K562 (cell line): Measurements from ENCODE around the gene PLAC1. TPM values are rescaled to one million over a fixed set of nuclear protein-coding genes. Genes with fewer than 3 reads are reported as not detected.

Source experiments
- ATAC-seq: fragments of 200-7000 bp; cut with Tn5 transposase; 3 replicates; pipeline ENCODE4 v1.9.1; 2020; ENCODE audit warnings: moderate library complexity
- BruUV-seq: library from RNA; stranded (reverse); fragments of 400-500 nt; replicated peaks from 2 replicates; lab custom pipeline; 2021; lab: Mats Ljungman, UMichigan
- CTCF ChIA-PET: fragments of 300-600 bp; formaldehyde crosslinking; extraction: SDS; loops from one replicate; lab custom pipeline; 2021; ENCODE audit warnings: low intra/inter-chr PET ratio; lab: Yijun Ruan, JAX
- POLR2A ChIA-PET: fragments of 300-600, 350-650 bp; sonication (Branson Sonifier 250); formaldehyde crosslinking; extraction: SDS; loops from one replicate; lab custom pipeline; 2021; ENCODE audit warnings: antibody characterized with exemption, inconsistent platforms; lab: Yijun Ruan, JAX
- DNase-seq, 4 experiments: peaks; one replicate each; pipeline versions ENCODE4 v3.0.0 to v3.0.0-alpha.2; 2011 to 2018; ENCODE audit warnings: low spot score in 3 of 4, mixed read lengths in 3 of 4; ENCODE audit errors: extremely low read depth in 1 of 4
- FAIRE-seq: peaks from 2 replicates; lab custom pipeline; 2011; peaks lifted over from hg19 to GRCh38; lab: Jason Lieb, UNC
- H2AFZ ChIP-seq: 2 replicates; pipeline ENCODE4 v1.6.0; 2011; ENCODE audit warnings: low read depth, low read length, control low read depth, inconsistent platforms
- H3K27ac ChIP-seq: fragments of 200-600 bp; 3 replicates; pipeline ENCODE4 v1.8.0; 2011; ENCODE audit warnings: low read depth, mild to moderate bottlenecking, control low read depth, inconsistent platforms, low read length, moderate library complexity, mixed read lengths; ENCODE audit errors: extremely low read depth
- H3K27me3 ChIP-seq, 2 experiments: fragments of 300-600 bp in 1 of 2; 2 replicates in 1 of 2; 3 replicates in 1 of 2; pipeline versions ENCODE4 v1.6.0 to v1.8.0; 2011; ENCODE audit warnings: inconsistent platforms in 2 of 2, low read length in 2 of 2, mild to moderate bottlenecking in 1 of 2, mixed read lengths in 1 of 2, moderate library complexity in 1 of 2; ENCODE audit not compliant: control insufficient read depth in 2 of 2, insufficient read depth in 2 of 2
- H3K36me3 ChIP-seq: fragments of 300-600 bp; 3 replicates; pipeline ENCODE4 v1.8.0; 2011; ENCODE audit warnings: mild to moderate bottlenecking, low read length, inconsistent platforms; ENCODE audit not compliant: control insufficient read depth, insufficient read depth
- H3K4me1 ChIP-seq, 2 experiments: fragments of 200-600 bp in 1 of 2; replicated peaks in 1 of 2; 2 replicates in 1 of 2; 3 replicates in 1 of 2; pipeline versions ENCODE4 v1.5.1 to v1.8.0; 2011; ENCODE audit warnings: inconsistent platforms in 2 of 2, low read length in 2 of 2, mild to moderate bottlenecking in 1 of 2, mixed read lengths in 1 of 2, moderate library complexity in 1 of 2; ENCODE audit not compliant: control insufficient read depth in 2 of 2, insufficient read depth in 2 of 2
- H3K4me2 ChIP-seq: 2 replicates; pipeline ENCODE4 v1.6.1; 2011; ENCODE audit warnings: low read length, control low read depth, inconsistent platforms, mixed read lengths; ENCODE audit not compliant: insufficient read depth
- H3K4me3 ChIP-seq: fragments of 200-600 bp; sonication (generic), shearing (Covaris generic); 2 replicates; pipeline ENCODE4 v1.5.1; 2016; ENCODE audit warnings: control low read depth, inconsistent platforms
- H3K79me2 ChIP-seq: fragments of 200-600 bp; 3 replicates; pipeline ENCODE4 v1.8.0; 2011; ENCODE audit warnings: low read length, inconsistent platforms; ENCODE audit not compliant: control insufficient read depth, insufficient read depth
- H3K9ac ChIP-seq, 2 experiments: 2 replicates each; pipeline versions ENCODE4 v1.6.0 to v1.6.1; 2011; ENCODE audit warnings: low read depth in 2 of 2, low read length in 2 of 2, control low read depth in 1 of 2, inconsistent platforms in 1 of 2, mild to moderate bottlenecking in 1 of 2, mixed read lengths in 1 of 2; ENCODE audit not compliant: insufficient read depth in 1 of 2
- H3K9me1 ChIP-seq: one replicate; pipeline ENCODE4 v1.6.0; 2011; ENCODE audit warnings: inconsistent platforms, mild to moderate bottlenecking, low read length, moderate library complexity; ENCODE audit not compliant: control insufficient read depth, insufficient read depth
- H3K9me3 ChIP-seq: replicated peaks from 2 replicates; pipeline ENCODE4 v1.5.1; 2011; ENCODE audit warnings: low read depth, low read length, inconsistent platforms; ENCODE audit not compliant: control insufficient read depth, insufficient read depth
- H4K20me1 ChIP-seq: replicated peaks from 2 replicates; pipeline ENCODE4 v1.6.1; 2011; ENCODE audit warnings: low read length, inconsistent platforms, mixed read lengths; ENCODE audit not compliant: control insufficient read depth, insufficient read depth
- CREM ChIP-seq: IDR thresholded peaks from 2 replicates; pipeline ENCODE4 v1.6.1; 2014; ENCODE audit warnings: antibody characterized with exemption, low read depth
- ELF1 ChIP-seq: fragments of 200-800 bp; sonication (Bioruptor generic); IDR thresholded peaks from 2 replicates; pipeline ENCODE4 v1.6.1; 2016; ENCODE audit warnings: missing genetic modification characterization, missing compliant biosample characterization
- GABPB2 ChIP-seq: fragments of 250-450 bp; sonication (Bioruptor Pico); conservative IDR thresholded peaks from 2 replicates; pipeline ENCODE4 v1.5.1; 2021; ENCODE audit warnings: mild to moderate bottlenecking
- MAFG ChIP-seq: fragments of 450-650 bp; conservative IDR thresholded peaks from 2 replicates; pipeline ENCODE4 v1.6.1; 2016; ENCODE audit warnings: missing genetic modification characterization, missing compliant biosample characterization
- NR2C1 ChIP-seq, 2 experiments: fragments of 450-650 bp; IDR thresholded peaks; 2 replicates each; pipeline ENCODE4 v1.6.1; 2017; ENCODE audit warnings: mild to moderate bottlenecking in 2 of 2, antibody characterized with exemption in 1 of 2, inconsistent platforms in 1 of 2, missing compliant biosample characterization in 1 of 2, missing genetic modification characterization in 1 of 2
- NRF1 ChIP-seq, 2 experiments: fragments of 450-650 bp; IDR thresholded peaks in 1 of 2; conservative IDR thresholded peaks in 1 of 2; 2 replicates each; pipeline ENCODE4 v1.6.1; 2014; ENCODE audit warnings: mild to moderate bottlenecking in 2 of 2
- SMAD3 ChIP-seq: fragments of 450-650 bp; formaldehyde crosslinking; conservative IDR thresholded peaks from 2 replicates; pipeline ENCODE4 v1.4.0; 2020; ENCODE audit warnings: mild to moderate bottlenecking
- SPI1 ChIP-seq: IDR thresholded peaks from 2 replicates; pipeline ENCODE4 v1.6.1; 2011; ENCODE audit warnings: low read depth, low read length, control low read depth, borderline replicate concordance
- SREBF2 ChIP-seq: sonication (generic); formaldehyde crosslinking; IDR thresholded peaks from 2 replicates; pipeline ENCODE4 v1.4.0; 2020; ENCODE audit warnings: mild to moderate bottlenecking, missing genetic modification reagents
- ZBTB17 ChIP-seq: fragments of 450-650 bp; formaldehyde crosslinking; IDR thresholded peaks from 2 replicates; pipeline ENCODE4 v1.4.0; 2020; ENCODE audit warnings: mild to moderate bottlenecking
- ZNF121 ChIP-seq: sonication (generic); formaldehyde crosslinking; conservative IDR thresholded peaks from 2 replicates; pipeline ENCODE4 v1.8.0; 2022; ENCODE audit warnings: missing genetic modification reagents
- ZNF263 ChIP-seq: sonication (generic); formaldehyde crosslinking; IDR thresholded peaks from 2 replicates; pipeline ENCODE4 v1.8.0; 2022; ENCODE audit warnings: mild to moderate bottlenecking, missing genetic modification reagents, borderline replicate concordance
- ZNF511 ChIP-seq: sonication (generic); formaldehyde crosslinking; IDR thresholded peaks from 2 replicates; pipeline ENCODE4 v1.8.0; 2022; ENCODE audit warnings: mild to moderate bottlenecking, missing genetic modification reagents
- WGBS: fragments of 100-300 bp; shearing (Covaris generic); methylation state at CpG from one replicate; pipeline ENCODE4 v1.1.6; 2016; ENCODE audit warnings: low coverage, mixed read lengths; ENCODE audit not compliant: insufficient coverage; ENCODE audit errors: missing lambda C conversion rate; 5-methylcytosine and 5-hydroxymethylcytosine counted together
- in situ Hi-C: fragments of 300-500 bp; cut with MboI; formaldehyde crosslinking; loops from 4 replicates; pipeline ENCODE4 v1.15.0; 2018; ENCODE audit warnings: inconsistent platforms, mixed read lengths
- intact Hi-C: fragments of 100-400 bp; cut with micrococcal nuclease; formaldehyde crosslinking; loops from 2 replicates; pipeline ENCODE4 v1.14.2; 2022
- polyA plus RNA-seq, 8 experiments: library from polyadenylated mRNA; depleted of rRNA in 4 of 8; stranded (reverse) in 5 of 8; unstranded in 3 of 8; fragments of >200 nt; fragmentation: Nextera tagmentation in 2 of 8; fragmentation: Illumina TruSeq in 1 of 8; extraction: Ambion mirVana in 2 of 8; extraction: Trizol in 1 of 8; gene quantifications; 2 replicates each; pipeline versions ENCODE4 v1.2.1 to v1.2.3, GENCODE V29; 2011 to 2014; ENCODE audit warnings: inconsistent platforms in 1 of 8, missing spikeins in 1 of 8
- total RNA-seq, 7 experiments: library from RNA; depleted of rRNA in 6 of 7; stranded (reverse); fragments of >200 nt in 6 of 7; fragmentation: Illumina TruSeq in 2 of 7; extraction: Trizol in 2 of 7; gene quantifications; 2 replicates each; pipeline versions ENCODE4 v1.2.1 to v1.2.3, GENCODE V29; 2011 to 2021; ENCODE audit warnings: low replicate concordance in 1 of 7
- TF ChIP-seq, protein P1 (sequence below): fragments of 450-650 bp; conservative IDR thresholded peaks from 2 replicates; pipeline ENCODE4 v1.6.1; 2016; ENCODE audit warnings: missing genetic modification characterization, low read depth, mild to moderate bottlenecking, missing compliant biosample characterization, moderate library complexity

The PLAC1 gene
- total and polyA plus RNA-seq, 9 of the 15 experiments (the other 6 are each of a cell fraction or from before 2014, with no cell fraction given), result 0.82 to 9.1 (median 1.7) TPM

DNA sequence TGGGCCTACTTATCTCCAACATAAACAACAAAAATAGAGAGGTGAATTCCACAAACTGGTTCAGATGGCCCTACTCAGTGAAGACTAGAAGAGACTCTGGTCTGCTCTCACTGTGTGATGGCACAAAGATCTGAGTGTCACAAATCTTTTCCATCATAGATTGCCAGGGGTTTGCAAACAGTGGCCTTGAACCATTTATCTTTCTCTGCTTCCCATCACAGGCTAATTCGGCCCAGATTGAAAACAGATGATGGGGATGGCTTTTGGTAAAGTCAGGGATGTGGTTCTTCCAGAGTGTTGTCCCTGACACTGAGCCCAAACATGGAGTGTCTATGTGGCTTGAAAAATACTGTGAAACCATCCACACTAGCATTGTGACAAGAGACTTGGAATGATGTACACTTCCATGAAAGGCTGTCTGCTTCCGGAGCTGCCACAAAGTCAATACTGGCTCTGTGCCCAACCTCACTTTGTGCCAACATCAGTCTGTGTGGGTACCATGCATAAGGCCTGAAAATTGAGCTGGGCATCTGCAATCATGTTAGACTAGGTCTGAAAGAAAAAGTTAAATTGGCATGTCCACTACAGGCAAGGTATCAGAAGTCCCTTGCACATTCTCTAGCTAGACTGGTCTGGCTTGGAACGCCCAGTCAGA, 25.2 kb upstream of the PLAC1 start:
- H3K79me2 ChIP-seq, result no peaks in the 10 kb centered on the region
- H2AFZ ChIP-seq, result no peak overlapping the region
- no peaks in the 10 kb centered on the region for H3K36me3 ChIP-seq
- no peaks in the 10 kb centered on the region for H4K20me1 ChIP-seq
- 14% methylated on average over 3 of the region's 3 CpGs for WGBS
- ChIA-PET CTCF (no interaction called here), POLR2A (no interaction called here)
- FAIRE-seq (no peak), ATAC-seq (no peak), DNase-seq (no peak)
- intact Hi-C loops (no loop called here), in situ Hi-C loops (no loop called here)
- no TSS peak for BruUV-seq
- H3K27ac ChIP-seq, result no peak overlapping the region
- H3K4me3 ChIP-seq, result no peak overlapping the region
- no peaks in the 10 kb centered on the region for H3K9me1 ChIP-seq
- TF ChIP-seq NRF1 (conservative IDR thresholded peaks at IDR 0.05 in 1 of 2, IDR thresholded peaks at IDR 0.05 in 1 of 2) (no peak), ZNF121 (no peak), SREBF2 (no peak), MAFG (tag) (no peak), CREM (no peak), NR2C1 (IDR thresholded peaks at IDR 0.05) (no peak), NR2C1 (tag; IDR thresholded peaks at IDR 0.05) (no peak), ELF1 (tag) (no peak), ZBTB17 (no peak), GABPB2 (CRISPR knock-in tag) (no peak), SPI1 (no peak), SMAD3 (no peak), ZNF263 (CRISPR knock-in tag) (no peak), ZNF511 (no peak)
- TF ChIP-seq, protein P1, sequence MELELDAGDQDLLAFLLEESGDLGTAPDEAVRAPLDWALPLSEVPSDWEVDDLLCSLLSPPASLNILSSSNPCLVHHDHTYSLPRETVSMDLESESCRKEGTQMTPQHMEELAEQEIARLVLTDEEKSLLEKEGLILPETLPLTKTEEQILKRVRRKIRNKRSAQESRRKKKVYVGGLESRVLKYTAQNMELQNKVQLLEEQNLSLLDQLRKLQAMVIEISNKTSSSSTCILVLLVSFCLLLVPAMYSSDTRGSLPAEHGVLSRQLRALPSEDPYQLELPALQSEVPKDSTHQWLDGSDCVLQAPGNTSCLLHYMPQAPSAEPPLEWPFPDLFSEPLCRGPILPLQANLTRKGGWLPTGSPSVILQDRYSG (tag), result no peak
- no peak overlapping the region for H3K9ac ChIP-seq
- H3K27me3 ChIP-seq, result no peaks in the 10 kb centered on the region; a peak in 1 of 5 replicates
- no peak overlapping the region for H3K4me2 ChIP-seq
- no peaks in the 10 kb centered on the region for H3K4me1 ChIP-seq
- no peaks in the 10 kb centered on the region for H3K9me3 ChIP-seq
